Measurements from ENCODE around the gene RYR1. TPM values are rescaled to one million over a fixed set of nuclear protein-coding genes. Genes with fewer than 3 reads are reported as not detected.

RYR1 gene
- total and polyA plus RNA-seq, 2 of the 13 experiments (the other 11 are each of a cell fraction or from before 2014, with no cell fraction given): 0.03 TPM; not detected in 1

GRCh38 chr19:38464421-38465082, 31.1 kb downstream of the RYR1 start:
- BruUV-seq (replicated peaks): no TSS peak
- 32% methylated on average over 13 of the region's 15 CpGs for WGBS (ENCODE audit: low lambda C conversion rate)
- H3K4me1 ChIP-seq (ENCODE audit: insufficient read depth, low read length): no peaks in the 10 kb centered on the region
- H2AFZ ChIP-seq (ENCODE audit: low read length): no peak overlapping the region
- H3K9ac ChIP-seq (ENCODE audit: insufficient read depth, low read depth, low read length): no peak overlapping the region
- no peak overlapping the region for H3K27ac ChIP-seq (ENCODE audit: extremely low read length, insufficient read depth, low read length)
- H3K79me2 ChIP-seq (ENCODE audit: insufficient read depth, low read length): no peaks in the 10 kb centered on the region
- H3K4me2 ChIP-seq (ENCODE audit: low read depth, low read length): no peak overlapping the region
- ChIA-PET CTCF (ENCODE audit: low intra/inter-chr PET ratio, low total read pairs) (no interaction called here), POLR2A (no interaction called here)
- H3K36me3 ChIP-seq (replicated peaks in 1 of 2; ENCODE audit: control insufficient read depth in 1 of 2, insufficient read depth in 2 of 2, low read length in 2 of 2): no peaks in the 10 kb centered on the region
- FAIRE-seq (no peak), ATAC-seq (no peak), DNase-seq (ENCODE audit: low spot score) (no peak)
- intact Hi-C loops (cut with micrococcal nuclease; ENCODE audit: unreplicated experiment) (no loop called here), in situ Hi-C loops (cut with HindIII; ENCODE audit: extremely low pct_ligation_motif_present, low pct_unique_long_range_greater_than_20kb) (no loop called here)
- H3K4me3 ChIP-seq (replicated peaks in 1 of 3; ENCODE audit: insufficient read depth in 1 of 3, low read depth in 2 of 3, low read length in 3 of 3): no peak overlapping the region
- TF ChIP-seq ZNF337 (CRISPR knock-in tag; IDR thresholded peaks at IDR 0.05; ENCODE audit: borderline replicate concordance, low read depth) (no peak), ZNF552 (CRISPR knock-in tag; IDR thresholded peaks at IDR 0.05; ENCODE audit: borderline replicate concordance) (no peak)
- H3K27me3 ChIP-seq (ENCODE audit: control insufficient read depth in 1 of 2, insufficient read depth in 2 of 2, low read length in 2 of 2): peaks cover 0 to 6% of the 10 kb centered on the region in 2 experiments; a peak in 1 of 5 replicates
- H4K20me1 ChIP-seq (ENCODE audit: insufficient read depth, low read length): no peaks in the 10 kb centered on the region
- no peaks in the 10 kb centered on the region for H3K9me3 ChIP-seq (ENCODE audit: low read length)

DNA sequence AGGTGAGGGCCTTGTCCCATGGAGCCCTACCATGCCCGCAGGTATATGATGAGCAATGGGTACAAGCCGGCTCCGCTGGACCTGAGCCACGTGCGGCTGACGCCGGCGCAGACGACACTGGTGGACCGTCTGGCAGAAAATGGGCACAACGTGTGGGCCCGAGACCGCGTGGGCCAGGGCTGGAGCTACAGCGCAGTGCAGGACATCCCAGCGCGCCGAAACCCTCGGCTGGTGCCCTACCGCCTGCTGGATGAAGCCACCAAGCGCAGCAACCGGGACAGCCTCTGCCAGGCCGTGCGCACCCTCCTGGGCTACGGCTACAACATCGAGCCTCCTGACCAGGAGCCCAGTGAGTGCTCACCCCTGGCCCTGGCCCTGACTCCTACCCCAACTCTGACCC, 32.6 kb downstream of the RYR1 start:
- 69% methylated on average over 3 of the region's 26 CpGs for WGBS (ENCODE audit: low lambda C conversion rate)
- ATAC-seq (no peak), DNase-seq (ENCODE audit: low spot score) (no peak), FAIRE-seq (no peak)
- no peak overlapping the region for H2AFZ ChIP-seq (ENCODE audit: low read length)
- no peak overlapping the region for H3K4me2 ChIP-seq (ENCODE audit: low read depth, low read length)
- no peaks in the 10 kb centered on the region for H4K20me1 ChIP-seq (ENCODE audit: insufficient read depth, low read length)
- H3K9ac ChIP-seq (ENCODE audit: insufficient read depth, low read depth, low read length): no peak overlapping the region
- peaks cover 0 to 6% of the 10 kb centered on the region in 2 experiments; a peak in 1 of 5 replicates for H3K27me3 ChIP-seq (ENCODE audit: control insufficient read depth in 1 of 2, insufficient read depth in 2 of 2, low read length in 2 of 2)
- no peak overlapping the region for H3K27ac ChIP-seq (ENCODE audit: extremely low read length, insufficient read depth, low read length)
- ChIA-PET POLR2A (no interaction called here), CTCF (ENCODE audit: low intra/inter-chr PET ratio, low total read pairs) (no interaction called here)
- no peaks in the 10 kb centered on the region for H3K79me2 ChIP-seq (ENCODE audit: insufficient read depth, low read length)
- H3K4me3 ChIP-seq (replicated peaks in 1 of 3; ENCODE audit: insufficient read depth in 1 of 3, low read depth in 2 of 3, low read length in 3 of 3): no peak overlapping the region
- intact Hi-C loops (cut with micrococcal nuclease; ENCODE audit: unreplicated experiment): no loop called here
- BruUV-seq (replicated peaks): no TSS peak
- in situ Hi-C loops (cut with HindIII; ENCODE audit: extremely low pct_ligation_motif_present, low pct_unique_long_range_greater_than_20kb): no loop called here
- no peaks in the 10 kb centered on the region for H3K9me3 ChIP-seq (ENCODE audit: low read length)
- no peaks in the 10 kb centered on the region for H3K36me3 ChIP-seq (replicated peaks in 1 of 2; ENCODE audit: control insufficient read depth in 1 of 2, insufficient read depth in 2 of 2, low read length in 2 of 2)
- H3K4me1 ChIP-seq (ENCODE audit: insufficient read depth, low read length): no peaks in the 10 kb centered on the region
- TF ChIP-seq SRSF9 (IDR thresholded peaks at IDR 0.05; ENCODE audit: borderline replicate concordance, insufficient read depth, low read depth, low read length, poor library complexity, severe bottlenecking) (no peak), ZBTB33 (CRISPR knock-in tag; IDR thresholded peaks at IDR 0.05) (no peak), DMTF1 (CRISPR knock-in tag; IDR thresholded peaks at IDR 0.05) (no peak), TCF12 (IDR thresholded peaks at IDR 0.05) (no peak), TCF12 (CRISPR knock-in tag; IDR thresholded peaks at IDR 0.05) (no peak), ZNF343 (CRISPR knock-in tag; IDR thresholded peaks at IDR 0.05) (no peak), ZNF513 (CRISPR knock-in tag; conservative IDR thresholded peaks at IDR 0.05) (no peak)
- TF ChIP-seq, protein P1, sequence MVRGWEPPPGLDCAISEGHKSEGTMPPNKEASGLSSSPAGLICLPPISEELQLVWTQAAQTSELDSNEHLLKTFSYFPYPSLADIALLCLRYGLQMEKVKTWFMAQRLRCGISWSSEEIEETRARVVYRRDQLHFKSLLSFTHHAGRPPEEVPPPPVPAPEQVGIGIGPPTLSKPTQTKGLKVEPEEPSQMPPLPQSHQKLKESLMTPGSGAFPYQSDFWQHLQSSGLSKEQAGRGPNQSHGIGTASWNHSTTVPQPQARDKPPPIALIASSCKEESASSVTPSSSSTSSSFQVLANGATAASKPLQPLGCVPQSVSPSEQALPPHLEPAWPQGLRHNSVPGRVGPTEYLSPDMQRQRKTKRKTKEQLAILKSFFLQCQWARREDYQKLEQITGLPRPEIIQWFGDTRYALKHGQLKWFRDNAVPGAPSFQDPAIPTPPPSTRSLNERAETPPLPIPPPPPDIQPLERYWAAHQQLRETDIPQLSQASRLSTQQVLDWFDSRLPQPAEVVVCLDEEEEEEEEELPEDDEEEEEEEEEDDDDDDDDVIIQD (CRISPR knock-in tag; IDR thresholded peaks at IDR 0.05; ENCODE audit: low read depth): no peak
